Ishikawa (cell line): ENCODE measurements around the gene APLP1.

Source experiments
- CREB1 ChIP-seq: IDR thresholded peaks from 2 replicates; pipeline ENCODE4 v1.6.1; 2012; ENCODE audit warnings: low read depth
- ZBTB7A ChIP-seq: IDR thresholded peaks from 2 replicates; pipeline ENCODE4 v1.6.1; 2012; ENCODE audit warnings: low read depth

GRCh38 chr19:35894342-35894741 lies 26.0 kb downstream of the APLP1 start:
- no peak for TF ChIP-seq CREB1
- no peak for TF ChIP-seq ZBTB7A
